Right kidney (tissue), 1 donor: ENCODE measurements around the gene GRM8.

Source experiments
- DNase-seq: peaks from one replicate; pipeline ENCODE4 v3.0.0-alpha.2; 2016

The GRM8 gene

DNA sequence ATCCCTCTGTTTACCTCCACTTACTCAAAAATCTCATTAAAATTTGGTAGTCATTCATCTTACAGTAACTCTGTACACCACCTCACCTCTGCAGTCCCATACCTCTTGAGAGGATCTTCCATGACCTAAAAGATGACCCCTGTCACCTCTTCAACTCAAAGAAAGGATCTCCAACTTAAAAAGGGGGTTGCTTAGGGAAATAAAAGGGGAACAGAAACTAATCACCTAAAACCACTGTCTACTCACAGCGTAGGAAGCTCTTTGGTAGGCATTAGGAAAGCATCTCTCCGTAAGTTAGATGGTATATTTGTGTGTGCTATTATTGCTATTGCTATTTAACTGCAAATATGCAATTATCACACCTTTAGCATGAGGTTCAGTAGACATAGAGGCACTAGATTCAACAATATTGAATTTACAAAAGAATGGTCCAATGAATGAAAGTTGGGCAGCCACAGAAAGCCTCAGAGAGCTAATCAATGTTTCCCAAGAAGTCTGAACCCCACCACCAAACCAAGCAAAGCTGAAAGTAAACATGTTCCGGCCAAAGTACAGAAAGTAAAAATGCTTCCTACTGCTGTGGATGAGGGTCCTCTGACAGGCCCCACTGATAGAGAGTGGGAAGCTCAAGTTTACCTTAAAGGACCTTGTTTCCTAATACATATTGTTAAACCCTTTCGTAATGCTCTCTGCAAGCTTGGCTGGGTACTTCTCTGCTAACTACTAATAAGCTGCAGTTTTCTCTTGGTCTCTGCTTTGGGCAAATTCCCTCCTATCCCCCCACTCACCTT, 105.8 kb downstream of the GRM8 start:
- DNase-seq, result no peak

DNA sequence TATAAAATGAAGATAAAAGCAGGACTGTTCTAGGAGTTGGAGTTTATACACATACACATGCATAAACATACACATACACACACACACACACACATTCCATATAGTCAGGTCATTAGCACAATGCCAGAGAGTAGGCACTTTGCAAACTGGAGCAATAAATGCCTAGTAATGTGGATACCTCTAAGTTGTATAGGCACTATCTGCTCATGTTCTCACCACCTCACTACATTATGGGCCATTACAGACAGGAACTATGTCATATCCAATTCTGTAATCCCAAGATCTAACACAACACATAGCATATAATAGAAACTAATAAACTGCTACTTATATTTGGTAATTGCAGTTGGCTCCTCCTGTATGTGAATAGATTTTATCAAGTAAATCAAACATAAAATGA, 115.6 kb downstream of the GRM8 start:
- DNase-seq, result no peak

DNA sequence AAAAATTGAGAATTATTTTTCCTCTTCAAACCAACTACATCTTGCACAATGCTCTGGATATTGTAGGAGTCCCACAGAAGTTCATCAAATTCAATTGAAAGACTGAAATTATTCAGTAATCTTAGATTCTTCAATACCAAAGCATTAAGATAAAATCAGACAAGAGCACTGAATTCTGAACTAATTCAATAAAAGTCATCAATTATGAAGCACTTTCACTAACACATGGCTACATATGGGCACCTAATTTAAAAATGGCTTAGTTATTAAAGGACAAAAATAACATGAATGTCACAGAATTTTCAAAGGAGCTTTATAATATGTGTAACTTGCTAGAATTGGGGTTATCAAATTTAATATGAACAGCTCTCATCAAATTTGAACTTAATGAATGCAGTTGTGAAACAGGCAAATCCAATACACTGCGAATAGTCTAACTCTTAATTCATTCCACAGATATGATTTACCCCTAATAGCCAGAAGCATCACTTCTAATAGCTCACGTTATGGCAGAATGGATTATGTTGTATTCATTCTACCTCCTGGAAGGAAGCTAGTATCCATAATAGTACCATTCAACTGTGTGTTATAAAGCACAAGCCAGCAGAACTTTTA, 116.8 kb downstream of the GRM8 start:
- DNase-seq, result no peak

DNA sequence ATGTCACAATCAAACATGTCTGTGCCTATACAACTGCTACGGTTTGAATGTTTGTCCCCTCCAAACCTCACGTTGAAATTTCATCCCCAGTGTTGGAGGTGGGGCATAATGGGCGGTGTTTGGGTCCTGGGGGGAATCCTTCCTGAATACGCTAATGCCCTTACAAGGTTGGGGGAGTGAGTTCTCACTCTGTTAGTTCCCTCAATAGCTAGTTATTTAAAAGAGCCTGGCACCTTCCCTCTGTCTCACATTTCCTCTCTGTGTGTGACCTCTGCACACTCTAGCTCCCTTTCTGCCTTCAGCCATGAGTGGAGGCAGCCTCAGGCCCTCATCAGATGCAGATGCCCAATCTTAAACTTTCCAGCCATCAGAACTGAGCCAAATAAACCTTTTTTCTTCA, 129.5 kb downstream of the GRM8 start:
- no peak for DNase-seq

- no peak for DNase-seq
Measured at GRCh38 chr7:127119517-127119916, 133.2 kb downstream of the GRM8 start.

GRCh38 chr7:127114742-127115265, 137.9 kb downstream of the GRM8 start:
- DNase-seq, result no peak

- DNase-seq, result peak; percentile 53
Measured at GRCh38 chr7:127107601-127108007, 145.1 kb downstream of the GRM8 start.

DNA sequence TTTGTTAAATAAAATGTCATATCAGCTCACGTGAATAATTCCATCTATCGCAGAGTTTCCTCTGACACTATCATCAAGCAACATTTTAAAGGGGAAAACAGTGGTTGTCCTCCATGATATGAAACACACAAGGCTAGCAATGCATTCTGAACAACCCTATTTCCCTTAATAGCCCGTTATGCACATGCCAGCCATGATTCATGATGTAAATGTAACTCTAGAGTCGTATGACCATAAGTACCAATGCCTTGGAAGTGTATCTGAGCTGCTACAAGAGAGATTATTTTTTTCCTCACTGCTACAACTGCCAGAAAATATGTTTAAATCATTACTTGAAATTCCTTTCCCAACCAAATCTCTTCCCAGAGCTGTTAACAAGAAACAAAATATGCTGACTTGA, 159.4 kb downstream of the GRM8 start:
- DNase-seq, result no peak

- DNase-seq, result no peak
Measured at GRCh38 chr7:127091620-127092019, 161.1 kb downstream of the GRM8 start.

GRCh38 chr7:127089146-127089545, 163.6 kb downstream of the GRM8 start:
- DNase-seq, result no peak

DNA sequence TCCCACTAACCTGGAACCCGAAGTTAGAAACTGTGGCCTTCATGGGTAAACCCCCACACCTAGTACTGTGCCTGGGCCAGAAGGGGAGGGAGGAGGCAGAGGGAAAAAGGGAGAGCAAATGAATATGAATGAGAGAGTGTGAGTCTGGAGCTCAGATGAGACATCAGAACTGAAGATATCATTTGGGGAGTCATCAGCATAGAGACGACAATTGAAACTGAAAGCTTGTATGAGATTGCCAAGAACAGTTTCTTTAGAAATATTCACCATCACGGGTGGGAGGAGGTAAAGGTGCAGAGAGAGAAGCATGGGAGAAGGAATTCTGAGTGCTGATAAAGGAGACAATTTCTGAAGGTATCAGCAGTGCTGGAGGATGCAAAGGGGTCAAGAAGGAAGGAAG, 171.2 kb downstream of the GRM8 start:
- no peak for DNase-seq

GRCh38 chr7:127080576-127080975, 172.2 kb downstream of the GRM8 start:
- DNase-seq, result no peak

GRCh38 chr7:127066974-127067373, 185.8 kb downstream of the GRM8 start:
- no peak for DNase-seq

DNA sequence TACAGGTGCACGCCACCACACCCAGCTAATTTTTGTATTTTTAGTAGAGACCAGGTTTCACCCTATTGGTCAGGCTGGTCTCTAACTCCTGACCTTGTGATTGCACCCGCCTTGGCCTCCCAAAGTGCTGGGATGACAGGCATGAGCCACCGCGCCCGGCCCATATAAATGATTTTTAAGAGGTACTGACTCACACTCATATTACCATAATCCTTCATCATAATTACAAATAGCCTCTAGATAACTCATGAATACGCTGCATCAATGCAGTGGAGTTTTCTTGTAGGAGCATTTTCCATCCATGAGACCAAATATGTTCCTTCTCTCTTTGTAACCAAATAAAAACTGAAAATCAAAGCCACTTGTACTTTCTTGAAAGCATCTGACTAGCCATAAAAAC, 193.3 kb downstream of the GRM8 start:
- no peak for DNase-seq

DNA sequence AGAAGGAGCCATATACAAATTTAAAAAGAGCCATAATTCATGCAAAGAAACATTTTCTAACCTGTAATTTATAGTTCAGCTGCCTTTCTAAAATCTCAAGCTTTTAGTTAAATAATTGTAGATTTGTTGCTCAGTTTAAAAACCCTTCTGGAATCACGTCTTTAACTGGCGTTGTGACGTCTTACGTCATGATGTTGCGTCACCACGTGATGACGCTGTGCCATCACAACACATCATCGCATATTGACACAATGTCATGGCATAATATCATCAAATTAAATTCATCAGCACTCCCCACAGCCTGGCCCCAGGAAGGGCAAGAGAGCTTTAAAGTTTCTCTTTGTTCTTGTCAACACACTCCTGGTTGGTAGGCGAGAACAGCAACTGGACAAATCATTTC, 194.8 kb downstream of the GRM8 start:
- no peak for DNase-seq

- no peak for DNase-seq
Measured at GRCh38 chr7:127056202-127056601, 196.5 kb downstream of the GRM8 start.

DNA sequence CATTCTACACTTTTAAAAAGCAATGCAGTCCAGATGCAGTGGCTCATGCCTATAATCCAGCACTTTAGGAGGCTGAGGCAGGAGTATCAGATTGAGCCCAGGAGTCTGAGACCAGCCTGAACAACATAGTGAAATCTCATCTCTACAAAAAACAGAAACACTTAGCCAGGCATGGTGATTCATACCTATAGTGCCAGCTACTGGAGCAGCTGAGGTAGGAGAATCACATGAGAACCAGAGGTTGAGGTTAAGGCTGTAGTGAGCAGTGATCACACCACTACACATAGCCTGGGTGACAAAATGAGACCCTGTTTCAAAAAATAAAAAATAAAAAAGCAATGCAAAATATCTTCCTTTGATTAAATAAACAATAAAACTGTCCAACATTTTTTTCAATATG, 205.2 kb downstream of the GRM8 start:
- DNase-seq, result no peak

DNA sequence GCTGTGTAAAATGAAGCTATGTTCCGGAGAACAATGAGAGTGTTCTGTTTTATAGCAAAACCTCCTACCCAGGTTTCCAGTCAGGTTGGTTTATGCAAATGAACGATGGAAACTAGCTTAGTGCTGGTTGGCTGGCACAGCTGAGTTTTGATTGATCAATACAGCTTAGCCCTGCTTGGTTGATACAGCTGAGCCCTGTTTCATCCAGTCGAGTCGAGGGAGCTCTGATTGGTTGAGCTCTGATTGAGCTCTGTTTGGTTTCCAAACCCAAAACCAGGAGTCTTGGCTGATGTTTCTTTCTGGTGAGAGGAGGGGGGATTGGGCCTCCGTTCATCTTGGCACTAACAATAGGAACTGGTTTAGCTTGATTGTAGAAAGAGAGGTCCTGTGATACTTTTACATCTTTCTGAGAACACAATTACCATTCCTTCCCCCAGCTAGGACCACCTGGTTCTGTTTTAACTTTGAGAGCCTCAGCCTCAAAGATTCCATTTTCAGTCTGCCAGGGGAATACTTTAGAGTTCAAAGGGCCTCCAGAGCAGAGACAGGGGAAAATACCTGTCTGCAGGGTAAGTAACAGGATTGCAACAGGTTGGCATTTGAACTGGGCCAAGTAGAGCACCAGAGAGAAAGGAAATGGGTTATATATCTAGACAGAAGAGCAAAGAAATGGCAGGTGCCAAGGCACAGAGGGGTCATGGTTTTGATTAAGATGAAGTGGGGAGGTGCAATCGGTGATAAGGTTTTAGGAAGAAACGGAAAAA, 210.9 kb downstream of the GRM8 start:
- no peak for DNase-seq

DNA sequence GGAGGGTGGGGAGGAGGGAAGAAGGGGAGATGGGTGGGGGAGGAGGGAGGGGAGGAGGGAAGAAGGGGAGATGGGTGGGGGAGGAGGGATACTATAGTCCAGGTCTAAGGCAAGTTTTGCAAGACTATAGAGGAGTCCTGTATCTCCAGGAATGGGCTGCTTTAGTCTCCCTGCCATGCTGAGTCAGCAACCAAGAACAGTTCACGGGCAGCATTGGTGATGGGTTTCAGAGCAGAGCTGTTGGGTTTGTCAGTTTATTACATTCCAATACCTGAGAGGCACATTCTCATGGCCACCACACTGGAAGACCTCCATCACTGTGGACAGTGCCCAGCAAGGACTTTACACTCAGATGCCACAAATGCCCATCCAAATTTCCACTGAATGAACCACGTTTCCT, 212.7 kb downstream of the GRM8 start:
- no peak for DNase-seq

- DNase-seq, result no peak
Measured at GRCh38 chr7:127039541-127039940, 213.2 kb downstream of the GRM8 start.

DNA sequence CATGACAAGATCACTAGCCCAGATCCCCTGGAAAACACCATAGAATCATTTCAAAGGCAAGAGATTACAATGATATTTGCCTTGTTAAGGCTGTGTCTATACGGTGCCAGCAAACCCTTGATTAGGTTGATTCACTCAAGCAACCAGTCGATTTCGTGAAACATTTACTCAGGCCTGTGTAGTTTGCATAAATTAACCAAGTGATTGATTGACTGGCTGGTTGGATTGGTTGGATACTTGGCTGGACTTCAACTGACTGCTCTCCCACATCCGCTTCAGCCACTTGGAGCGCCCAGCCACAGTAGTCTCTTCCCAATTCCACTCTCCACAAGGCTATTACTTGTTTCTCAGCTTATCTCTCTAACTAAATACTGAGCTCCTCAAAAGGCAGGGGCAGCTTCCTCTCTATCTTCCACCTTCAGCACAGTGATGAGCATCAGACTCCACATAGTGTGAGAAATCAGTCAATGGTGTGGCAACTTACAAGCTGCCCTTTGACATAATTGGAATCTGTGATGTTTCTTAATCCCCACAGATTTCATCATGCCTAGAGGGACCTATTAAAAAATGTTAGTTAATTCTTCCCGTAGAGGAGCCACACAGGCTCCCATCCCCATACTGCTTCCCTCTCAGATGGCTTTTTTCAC, 217.4 kb downstream of the GRM8 start:
- DNase-seq, result peak; percentile 11

- no peak for DNase-seq
Measured at GRCh38 chr7:127034186-127034806, 218.4 kb downstream of the GRM8 start.
